NOMO-1 treated with DMSO at 0.1 percent for 48 hours (cell line): ENCODE data around the gene TMEM45B.
"Not testable (repeated sequence)": the region's sequence is repeated elsewhere in the genome, so short reads cannot be mapped to it uniquely, and the experiment has no call there.

Experiments used
- DNase-seq: peaks from one replicate; lab custom pipeline; 2025; ENCODE audit not compliant: unreplicated experiment; lab: John Stamatoyannopoulos, UW

Gene TMEM45B

GRCh38 chr11:129815596-129816461, at the start of gene TMEM45B:
Gene TMEM45B (plus strand): TSS chr11:129815848. CDS start chr11:129852483, 36,635 bp downstream.
- no peak for DNase-seq

- peak; percentile 30 for DNase-seq
Measured at GRCh38 chr11:129766898-129767604, 48.6 kb upstream of the TMEM45B start.

- no peak for DNase-seq
Measured at GRCh38 chr11:129767827-129768226, 47.8 kb upstream of the TMEM45B start.

- no peak for DNase-seq
Measured at GRCh38 chr11:129768356-129768755, 47.3 kb upstream of the TMEM45B start.

- DNase-seq, result no peak
Measured at GRCh38 chr11:129769059-129769458, 46.6 kb upstream of the TMEM45B start.

GRCh38 chr11:129770993-129771392, 44.7 kb upstream of the TMEM45B start:
- DNase-seq, result no peak

GRCh38 chr11:129771456-129771855, 44.2 kb upstream of the TMEM45B start:
- DNase-seq, result not testable (repeated sequence)

- DNase-seq, result no peak
Measured at GRCh38 chr11:129778877-129779276, 36.8 kb upstream of the TMEM45B start.

GRCh38 chr11:129779342-129779741, 36.3 kb upstream of the TMEM45B start:
- no peak for DNase-seq

GRCh38 chr11:129785383-129786111, 30.1 kb upstream of the TMEM45B start:
- peak; percentile 25 for DNase-seq

- DNase-seq, result not testable (repeated sequence)
Measured at GRCh38 chr11:129786112-129786416, 29.6 kb upstream of the TMEM45B start.

- no peak for DNase-seq
Measured at GRCh38 chr11:129787532-129788155, 28.0 kb upstream of the TMEM45B start.

GRCh38 chr11:129788278-129788677, 27.4 kb upstream of the TMEM45B start:
- DNase-seq, result no peak

- DNase-seq, result peak; percentile 29
Measured at GRCh38 chr11:129790106-129790505, 25.5 kb upstream of the TMEM45B start.

GRCh38 chr11:129791515-129791914, 24.1 kb upstream of the TMEM45B start:
- no peak for DNase-seq

GRCh38 chr11:129792663-129793062, 23.0 kb upstream of the TMEM45B start:
- no peak for DNase-seq

GRCh38 chr11:129795089-129795488, 20.6 kb upstream of the TMEM45B start:
- no peak for DNase-seq

GRCh38 chr11:129798212-129798611, 17.4 kb upstream of the TMEM45B start:
- DNase-seq, result no peak

- DNase-seq, result not testable (repeated sequence)
Measured at GRCh38 chr11:129800162-129800561, 15.5 kb upstream of the TMEM45B start.

- no peak for DNase-seq
Measured at GRCh38 chr11:129800655-129801054, 15.0 kb upstream of the TMEM45B start.

GRCh38 chr11:129803533-129803932, 12.1 kb upstream of the TMEM45B start:
- no peak for DNase-seq
